GM12878 (cell line): ENCODE results near the gene KLHDC9. TPM values are rescaled to one million over a fixed set of nuclear protein-coding genes. Genes with fewer than 3 reads are reported as not detected.

Source experiments
- ATAC-seq: fragments of 200-7000 bp; cut with Tn5 transposase; 3 replicates; pipeline ENCODE4 v1.9.1; 2020; ENCODE audit warnings: mild to moderate bottlenecking, moderate library complexity
- BruUV-seq: library from RNA; stranded (reverse); fragments of 400-500 nt; replicated peaks from 2 replicates; lab custom pipeline; 2021; lab: Mats Ljungman, UMichigan
- CTCF ChIA-PET: fragments of 300-600 bp; sonication (Branson Sonifier 250); formaldehyde crosslinking; extraction: SDS; loops from one replicate; lab custom pipeline; 2021; ENCODE audit warnings: inconsistent platforms; lab: Yijun Ruan, JAX
- POLR2A ChIA-PET: fragments of 350-600 bp; formaldehyde crosslinking; extraction: SDS; loops from one replicate; lab custom pipeline; 2021; ENCODE audit warnings: inconsistent platforms; lab: Charles Lee
- RAD21 ChIA-PET: fragments of 300-600 bp; sonication (Branson Sonifier 250); formaldehyde crosslinking; loops from one replicate; lab custom pipeline; 2023; ENCODE audit warnings: antibody characterized with exemption; ENCODE audit not compliant: unreplicated experiment; lab: Charles Lee
- SMC1A ChIA-PET: fragments of 300-600 bp; sonication (Branson Sonifier 250); formaldehyde crosslinking; loops from one replicate; lab custom pipeline; 2023; ENCODE audit not compliant: unreplicated experiment, uncharacterized antibody; lab: Charles Lee
- DNase-seq: peaks from one replicate; pipeline ENCODE4 v3.0.0-alpha.2; 2011; ENCODE audit warnings: low read depth, low spot score
- FAIRE-seq: peaks from 3 replicates; lab custom pipeline; 2011; peaks lifted over from hg19 to GRCh38; lab: Jason Lieb, UNC
- H2AFZ ChIP-seq: 2 replicates; pipeline ENCODE4 v1.6.0; 2011; ENCODE audit warnings: low read depth, low read length, control low read depth; ENCODE audit not compliant: control insufficient read depth
- H3K27ac ChIP-seq: 2 replicates; pipeline ENCODE4 v1.5.1; 2011; ENCODE audit warnings: control low read depth; ENCODE audit not compliant: control insufficient read depth, insufficient read depth
- H3K27me3 ChIP-seq, 2 experiments: replicated peaks in 1 of 2; 2 replicates each; pipeline versions ENCODE4 v1.6.0 to v1.6.1; 2011; ENCODE audit warnings: low read length in 1 of 2; ENCODE audit not compliant: control insufficient read depth in 2 of 2, insufficient read depth in 2 of 2
- H3K36me3 ChIP-seq, 2 experiments: 2 replicates each; pipeline ENCODE4 v1.5.1; 2011; ENCODE audit warnings: low read length in 1 of 2; ENCODE audit not compliant: control insufficient read depth in 2 of 2, insufficient read depth in 2 of 2
- H3K4me1 ChIP-seq: 2 replicates; pipeline ENCODE4 v1.6.1; 2011; ENCODE audit warnings: mild to moderate bottlenecking, low read length, moderate library complexity, mixed read lengths; ENCODE audit not compliant: control insufficient read depth, insufficient read depth
- H3K4me2 ChIP-seq: 2 replicates; pipeline ENCODE4 v1.6.0; 2011; ENCODE audit warnings: control low read depth; ENCODE audit not compliant: control insufficient read depth, insufficient read depth
- H3K4me3 ChIP-seq: fragments of 200-600 bp; sonication (generic); 2 replicates; pipeline ENCODE4 v1.5.1; 2016
- H3K79me2 ChIP-seq: 2 replicates; pipeline ENCODE4 v1.6.0; 2011; ENCODE audit warnings: low read length; ENCODE audit not compliant: control insufficient read depth, insufficient read depth
- H3K9ac ChIP-seq: 2 replicates; pipeline ENCODE4 v1.8.0; 2011; ENCODE audit warnings: low read length, control low read depth, mixed read lengths; ENCODE audit not compliant: control insufficient read depth, insufficient read depth
- H3K9me3 ChIP-seq: replicated peaks from 3 replicates; pipeline ENCODE4 v1.5.1; 2011; ENCODE audit warnings: mild to moderate bottlenecking, low read length; ENCODE audit not compliant: control insufficient read depth, insufficient read depth
- H4K20me1 ChIP-seq: 2 replicates; pipeline ENCODE4 v1.6.0; 2011; ENCODE audit not compliant: control insufficient read depth, insufficient read depth
- ETV6 ChIP-seq, 2 experiments: fragments of 450-650 bp in 1 of 2; IDR thresholded peaks in 1 of 2; conservative IDR thresholded peaks in 1 of 2; 2 replicates each; pipeline ENCODE4 v1.6.1; 2014; ENCODE audit warnings: antibody characterized with exemption in 1 of 2, borderline replicate concordance in 1 of 2, low read depth in 1 of 2, mild to moderate bottlenecking in 1 of 2, moderate library complexity in 1 of 2
- POLR2A ChIP-seq: IDR thresholded peaks from 2 replicates; pipeline ENCODE4 v1.6.1; 2011; ENCODE audit warnings: low read depth, mild to moderate bottlenecking, low read length
- WGBS: methylation state at CpG from one replicate; pipeline ENCODE4 v1.1.6; 2016; ENCODE audit warnings: low lambda C conversion rate; ENCODE audit not compliant: insufficient replicate concordance, insufficient coverage; ENCODE audit errors: missing lambda C conversion rate; 5-methylcytosine and 5-hydroxymethylcytosine counted together
- in situ Hi-C: fragments of 300-500 bp; cut with MboI; formaldehyde crosslinking; loops from 9 replicates; pipeline ENCODE4 v1.14.3; 2018; ENCODE audit warnings: mixed read lengths
- intact Hi-C: fragments of 100-400 bp; cut with micrococcal nuclease; formaldehyde crosslinking; loops from one replicate; pipeline ENCODE4 v1.14.2; 2022; ENCODE audit not compliant: unreplicated experiment
- polyA plus RNA-seq, 11 experiments: library from polyadenylated mRNA; depleted of rRNA in 4 of 11; unstranded in 6 of 11; stranded (reverse) in 5 of 11; fragments of >200 nt; fragmentation: Nextera tagmentation in 4 of 11; fragmentation: Illumina TruSeq in 1 of 11; extraction: Ambion mirVana in 4 of 11; extraction: Trizol in 1 of 11; gene quantifications; 1 replicate in 1 of 11; 2 replicates in 10 of 11; pipeline versions ENCODE4 v1.2.1 to v1.2.3, GENCODE V29; 2011 to 2016; ENCODE audit warnings: inconsistent platforms in 2 of 11, missing spikeins in 2 of 11, low read depth in 1 of 11
- total RNA-seq, 4 experiments: library from RNA; depleted of rRNA in 3 of 4; stranded (reverse); fragments of >200 nt in 3 of 4; fragmentation: Illumina TruSeq in 1 of 4; extraction: Trizol in 1 of 4; gene quantifications; 2 replicates each; pipeline versions ENCODE4 v1.2.1 to v1.2.3, GENCODE V29; 2013 to 2021
- TF ChIP-seq, protein P1 (sequence below): IDR thresholded peaks from 2 replicates; pipeline ENCODE4 v1.6.1; 2011; ENCODE audit warnings: low read depth, mild to moderate bottlenecking, low read length, moderate library complexity, borderline replicate concordance; ENCODE audit errors: extremely low read depth

KLHDC9 gene
- total and polyA plus RNA-seq, 10 of the 15 experiments (the other 5 are each of a cell fraction or from before 2014, with no cell fraction given): 0.66 to 4.9 (median 2.6) TPM

DNA sequence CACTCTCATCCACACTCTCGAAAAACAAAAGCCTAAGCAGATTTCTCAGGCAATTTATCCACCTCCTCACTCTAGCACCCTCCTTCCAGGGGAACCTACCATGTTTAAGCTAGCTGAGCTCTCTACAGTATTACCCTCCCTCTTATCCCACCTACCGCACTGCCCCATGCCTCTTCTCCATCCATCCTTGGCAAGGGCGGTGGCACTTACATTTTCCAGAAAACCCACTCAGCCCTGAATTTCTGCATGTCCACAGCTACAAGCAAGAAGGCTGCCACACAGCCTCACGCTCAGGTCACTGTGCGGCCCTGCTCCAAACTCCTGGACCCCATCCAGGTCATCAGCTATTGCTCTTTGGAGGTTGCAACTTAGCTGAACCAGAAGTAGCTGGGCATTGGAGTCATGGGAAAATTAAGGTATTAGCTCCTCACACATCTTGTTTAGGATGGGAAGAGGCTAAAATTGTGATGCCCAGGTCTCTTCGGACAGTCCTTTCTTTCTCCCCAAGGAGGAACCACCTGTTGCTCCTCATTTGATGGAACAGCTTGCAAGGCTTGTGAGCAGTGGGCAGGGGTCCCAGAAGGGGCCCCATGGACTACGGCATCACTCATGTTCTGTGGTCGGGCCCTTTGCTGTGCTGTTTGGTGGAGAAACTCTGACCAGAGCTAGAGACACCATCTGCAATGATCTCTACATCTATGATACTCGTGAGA lies 1.1 kb downstream of the KLHDC9 start:
- peak overlapping the region; percentile 98 for H3K4me2 ChIP-seq
- no peak for ATAC-seq
- RAD21 ChIA-PET: interaction anchor here (0.7 to 6.7 kb wide), 6 partner anchors 28 to 283 kb away, joined by 3 to 90 read pairs (median 5); partner anchors contain the start of genes ARHGAP30 and USF1
- peaks cover 29% of the 10 kb centered on the region for H3K4me1 ChIP-seq
- no peak overlapping the region for H2AFZ ChIP-seq
- BruUV-seq: no TSS peak
- peak overlapping the region; percentile 74; the same call in 1 of the 2 replicates for H3K4me3 ChIP-seq
- peaks cover 4 to 11% of the 10 kb centered on the region in 2 experiments for H3K36me3 ChIP-seq
- POLR2A ChIA-PET: interaction anchor here (0.5 to 5.6 kb wide), 9 partner anchors 13 to 129 kb away, joined by 3 to 66 read pairs (median 5); partner anchors contain the start of genes ARHGAP30, NIT1, PFDN2 and USF1
- WGBS: 92% methylated on average over 9 of the region's 9 CpGs
- in situ Hi-C loops (no loop called here), intact Hi-C loops (no loop called here)
- FAIRE-seq: no peak
- no peak overlapping the region for H3K9ac ChIP-seq
- no peaks in the 10 kb centered on the region for H3K9me3 ChIP-seq
- SMC1A ChIA-PET: interaction anchor here (0.7 to 7.0 kb wide), 9 partner anchors 13 to 125 kb away, joined by 3 to 110 read pairs (median 3); partner anchors contain the start of gene ARHGAP30
- no peaks in the 10 kb centered on the region; the same call in 1 of the 2 replicates for H3K79me2 ChIP-seq
- H3K27ac ChIP-seq: no peak overlapping the region; the same call in 1 of the 2 replicates
- no peaks in the 10 kb centered on the region for H3K27me3 ChIP-seq
- no peak for DNase-seq
- H4K20me1 ChIP-seq: no peaks in the 10 kb centered on the region
- TF ChIP-seq ETV6 (conservative IDR thresholded peaks at IDR 0.05 in 1 of 2, IDR thresholded peaks at IDR 0.05 in 1 of 2; ENCODE audit: borderline replicate concordance in 1 of 2, low read depth in 1 of 2): no peak
- TF ChIP-seq, protein P1, sequence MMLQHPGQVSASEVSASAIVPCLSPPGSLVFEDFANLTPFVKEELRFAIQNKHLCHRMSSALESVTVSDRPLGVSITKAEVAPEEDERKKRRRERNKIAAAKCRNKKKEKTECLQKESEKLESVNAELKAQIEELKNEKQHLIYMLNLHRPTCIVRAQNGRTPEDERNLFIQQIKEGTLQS: no peak
- 0 out of 2 replicates have a peak, but pooled peaks have one; percentile 9 for TF ChIP-seq POLR2A
- CTCF ChIA-PET: interaction anchor here (0.8 to 7.6 kb wide), 13 partner anchors 13 to 283 kb away, joined by 3 to 181 read pairs (median 10); partner anchors contain the start of genes ARHGAP30, ITLN2, NIT1 and PFDN2
